Ammon's horn (tissue), 1 donor: ENCODE results near the gene SHANK1.

ENCODE experiments used
- DNase-seq: peaks from one replicate; pipeline ENCODE4 v3.0.0-alpha.2; 2016; ENCODE audit warnings: low spot score

The SHANK1 gene

GRCh38 chr19:50728084-50728737 is 8.6 kb upstream of the SHANK1 start:
- DNase-seq: peak; percentile 86

GRCh38 chr19:50725911-50726230 is 6.3 kb upstream of the SHANK1 start:
- DNase-seq: no peak

- DNase-seq: no peak
Observed at GRCh38 chr19:50725218-50725910, 5.8 kb upstream of the SHANK1 start.

- DNase-seq: peak; percentile 100
Observed at GRCh38 chr19:50724522-50725217, 5.1 kb upstream of the SHANK1 start.

GRCh38 chr19:50723735-50724521 is 4.3 kb upstream of the SHANK1 start:
- DNase-seq: no peak

- DNase-seq: no peak
Observed at GRCh38 chr19:50723069-50723468, 3.5 kb upstream of the SHANK1 start, which contains the start of gene CLEC11A. TSS of gene CLEC11A (plus strand) at chr19:50723364. CDS start at chr19:50723526, 162 bp downstream.

- DNase-seq: no peak
Observed at GRCh38 chr19:50722201-50723013, 2.8 kb upstream of the SHANK1 start.

GRCh38 chr19:50721441-50722137 is 2.0 kb upstream of the SHANK1 start:
- DNase-seq: no peak

GRCh38 chr19:50720921-50721381 is 1.3 kb upstream of the SHANK1 start:
- DNase-seq: no peak

GRCh38 chr19:50720181-50720920 is 749 bp upstream of the SHANK1 start:
- no peak for DNase-seq

GRCh38 chr19:50719119-50719435 is 525 bp downstream of the SHANK1 start:
- no peak for DNase-seq

GRCh38 chr19:50718255-50719118 is 1.1 kb downstream of the SHANK1 start:
- DNase-seq: no peak

- DNase-seq: no peak
Observed at GRCh38 chr19:50717891-50718254, 1.7 kb downstream of the SHANK1 start.

GRCh38 chr19:50717026-50717723 is 2.4 kb downstream of the SHANK1 start:
- DNase-seq: no peak

- DNase-seq: no peak
Observed at GRCh38 chr19:50716178-50717025, 3.2 kb downstream of the SHANK1 start.

- DNase-seq: no peak
Observed at GRCh38 chr19:50713556-50714236, 5.9 kb downstream of the SHANK1 start.

- no peak for DNase-seq
Observed at GRCh38 chr19:50712833-50713232, 6.8 kb downstream of the SHANK1 start.
